K562 (cell line): ENCODE results near the gene HSP90AA1. TPM values are rescaled to one million over a fixed set of nuclear protein-coding genes. Genes with fewer than 3 reads are reported as not detected.

Experiments used
- ASH1L ChIP-seq: fragments of 450-650 bp; IDR thresholded peaks from 2 replicates; pipeline ENCODE4 v1.6.1; 2018; ENCODE audit warnings: borderline replicate concordance, mild to moderate bottlenecking, low read depth; ENCODE audit not compliant: partially characterized antibody
- DPF2 ChIP-seq: fragments of 450-650 bp; IDR thresholded peaks from 2 replicates; pipeline ENCODE4 v1.6.1; 2016
- ELF1 ChIP-seq: fragments of 200-800 bp; sonication (Bioruptor generic); IDR thresholded peaks from 2 replicates; pipeline ENCODE4 v1.6.1; 2016; ENCODE audit warnings: missing genetic modification characterization, missing compliant biosample characterization
- ETS1 ChIP-seq: conservative IDR thresholded peaks from 2 replicates; pipeline ENCODE4 v1.6.1; 2011; ENCODE audit warnings: low read depth, mild to moderate bottlenecking, low read length; ENCODE audit not compliant: control insufficient read depth
- KHSRP ChIP-seq: fragments of 450-650 bp; IDR thresholded peaks from 2 replicates; pipeline ENCODE4 v1.6.1; 2017
- MTA3 ChIP-seq: fragments of 450-650 bp; formaldehyde crosslinking; IDR thresholded peaks from 2 replicates; pipeline ENCODE4 v1.6.1; 2017; ENCODE audit warnings: mild to moderate bottlenecking, borderline replicate concordance
- NELFE ChIP-seq: IDR thresholded peaks from 2 replicates; pipeline ENCODE4 v1.6.1; 2011; ENCODE audit warnings: mild to moderate bottlenecking; ENCODE audit not compliant: insufficient read depth, insufficient read length
- NR4A1 ChIP-seq, 2 experiments: fragments of 250-450 bp in 1 of 2; fragments of 450-650 bp in 1 of 2; sonication (Bioruptor Pico) in 1 of 2; IDR thresholded peaks; 2 replicates each; pipeline versions ENCODE4 v1.4.0 to v1.6.1; 2016 to 2020; ENCODE audit warnings: mild to moderate bottlenecking in 2 of 2, missing compliant biosample characterization in 1 of 2, missing genetic modification characterization in 1 of 2, moderate library complexity in 1 of 2
- POLR3G ChIP-seq: IDR thresholded peaks from 2 replicates; pipeline ENCODE4 v1.6.1; 2011; ENCODE audit not compliant: insufficient read length, insufficient replicate concordance; ENCODE audit errors: extremely low read depth
- PRPF4 ChIP-seq: fragments of 200-400 bp; formaldehyde crosslinking; IDR thresholded peaks from one replicate; pipeline ENCODE4 v1.6.1; 2017; ENCODE audit warnings: low read length, low read depth, mild to moderate bottlenecking; ENCODE audit not compliant: insufficient read depth, poor library complexity, severe bottlenecking
- RAD21 ChIP-seq, 2 experiments: fragments of 250-450 bp in 1 of 2; fragments of 450-650 bp in 1 of 2; sonication (Bioruptor Pico) in 1 of 2; formaldehyde crosslinking in 1 of 2; IDR thresholded peaks in 1 of 2; conservative IDR thresholded peaks in 1 of 2; 2 replicates each; pipeline versions ENCODE4 v1.4.0 to v1.8.0; 2020 to 2022; ENCODE audit warnings: mild to moderate bottlenecking in 2 of 2, moderate library complexity in 1 of 2
- RBFOX2 ChIP-seq: fragments of 200-400 bp; formaldehyde crosslinking; IDR thresholded peaks from 2 replicates; pipeline ENCODE4 v1.6.1; 2017; ENCODE audit warnings: low read depth, mild to moderate bottlenecking, low read length, moderate library complexity
- SIN3B ChIP-seq: fragments of 450-650 bp; IDR thresholded peaks from 2 replicates; pipeline ENCODE4 v1.6.1; 2017; ENCODE audit warnings: low read depth, mild to moderate bottlenecking, moderate library complexity
- TCF3 ChIP-seq: sonication (generic); formaldehyde crosslinking; IDR thresholded peaks from 2 replicates; pipeline ENCODE4 v1.4.0; 2020; ENCODE audit warnings: mild to moderate bottlenecking, missing genetic modification reagents
- ZNF3 ChIP-seq: fragments of 250-450 bp; sonication (Bioruptor Pico); IDR thresholded peaks from 2 replicates; pipeline ENCODE4 v1.5.0; 2021; ENCODE audit warnings: mild to moderate bottlenecking, moderate library complexity
- ZNF354B ChIP-seq: fragments of 250-450 bp; sonication (Bioruptor Pico); IDR thresholded peaks from 2 replicates; pipeline ENCODE4 v1.4.0; 2020
- ZNF639 ChIP-seq, 2 experiments: fragments of 200-800 bp in 1 of 2; sonication (Bioruptor generic) in 1 of 2; sonication (generic) in 1 of 2; formaldehyde crosslinking in 1 of 2; IDR thresholded peaks in 1 of 2; conservative IDR thresholded peaks in 1 of 2; 2 replicates each; pipeline versions ENCODE4 v1.5.0 to v1.6.1; 2016 to 2020; ENCODE audit warnings: missing compliant biosample characterization in 1 of 2, missing genetic modification characterization in 1 of 2, missing genetic modification reagents in 1 of 2
- ZNF740 ChIP-seq, 3 experiments: fragments of 200-800 bp in 1 of 3; sonication (Bioruptor generic) in 1 of 3; sonication (generic) in 1 of 3; formaldehyde crosslinking in 1 of 3; IDR thresholded peaks; 2 replicates each; pipeline versions ENCODE4 v1.6.1 to v1.8.0; 2016 to 2022; ENCODE audit warnings: mild to moderate bottlenecking in 2 of 3, missing compliant biosample characterization in 2 of 3, missing genetic modification characterization in 2 of 3, missing genetic modification reagents in 1 of 3
- polyA plus RNA-seq, 8 experiments: library from polyadenylated mRNA; depleted of rRNA in 4 of 8; stranded (reverse) in 5 of 8; unstranded in 3 of 8; fragments of >200 nt; fragmentation: Nextera tagmentation in 2 of 8; fragmentation: Illumina TruSeq in 1 of 8; extraction: Ambion mirVana in 2 of 8; extraction: Trizol in 1 of 8; gene quantifications; 2 replicates each; pipeline versions ENCODE4 v1.2.1 to v1.2.3, GENCODE V29; 2011 to 2014; ENCODE audit warnings: inconsistent platforms in 1 of 8, missing spikeins in 1 of 8
- total RNA-seq, 7 experiments: library from RNA; depleted of rRNA in 6 of 7; stranded (reverse); fragments of >200 nt in 6 of 7; fragmentation: Illumina TruSeq in 2 of 7; extraction: Trizol in 2 of 7; gene quantifications; 2 replicates each; pipeline versions ENCODE4 v1.2.1 to v1.2.3, GENCODE V29; 2011 to 2021; ENCODE audit warnings: low replicate concordance in 1 of 7

HSP90AA1 gene
- total and polyA plus RNA-seq, 9 of the 15 experiments (the other 6 are each of a cell fraction or from before 2014, with no cell fraction given) = 377 to 1,731 (median 879) TPM

GRCh38 chr14:102086972-102087761, at the start of gene HSP90AA1 (continued):
- TF ChIP-seq NELFE (peak; percentile 66), ELF1 (tag) (peak; percentile 77), SIN3B (0 out of 2 replicates have a peak, but pooled peaks have one; percentile 11), DPF2 (no peak), ASH1L (no peak), KHSRP (no peak), ZNF740 (CRISPR knock-in tag; IDR thresholded peaks at IDR 0.05) (peak; percentile 71; the same call in 1 of the 2 replicates), ZNF740 (tag; IDR thresholded peaks at IDR 0.05) (peak in 1 of 2 experiments; percentile 79; a peak in 2 of 4 replicates), MTA3 (peak; percentile 97), ETS1 (peak; percentile 68), ZNF639 (CRISPR knock-in tag; conservative IDR thresholded peaks at IDR 0.05 in 1 of 2, IDR thresholded peaks at IDR 0.05 in 1 of 2) (peak in 1 of 2 experiments; percentile 81; a peak in 2 of 4 replicates), RBFOX2 (peak; percentile 99), RAD21 (CRISPR knock-in tag; conservative IDR thresholded peaks at IDR 0.05 in 1 of 2, IDR thresholded peaks at IDR 0.05 in 1 of 2) (no peak), NR4A1 (CRISPR knock-in tag; IDR thresholded peaks at IDR 0.05) (no peak), NR4A1 (tag; IDR thresholded peaks at IDR 0.05) (peak; percentile 34; the same call in 1 of the 2 replicates), ZNF3 (CRISPR knock-in tag) (no peak), ZNF354B (no peak), POLR3G (no peak), TCF3 (CRISPR knock-in tag) (0 out of 2 replicates have a peak, but pooled peaks have one; percentile 3), PRPF4 (no peak)
